ENCODE measurements around the gene FRMD8. TPM values are rescaled to one million over a fixed set of nuclear protein-coding genes. Genes with fewer than 3 reads are reported as not detected.
A peak's percentile ranks its signal among the peaks of the same experiment; 100 is the strongest.

FRMD8 gene
- total and polyA plus RNA-seq, 9 of the 15 experiments (the other 6 are each of a cell fraction or from before 2014, with no cell fraction given): 4.5 to 54.5 (median 15.8) TPM

- TF ChIP-seq CCNT2 (IDR thresholded peaks at IDR 0.05; ENCODE audit: borderline replicate concordance, extremely low read depth, insufficient read length, low read depth, low read length) (peak; percentile 14), CXXC5 (CRISPR knock-in tag; IDR thresholded peaks at IDR 0.05) (peak; percentile 61; the same call in 1 of the 2 replicates), E2F6 (IDR thresholded peaks at IDR 0.05; ENCODE audit: borderline replicate concordance in 1 of 2, extremely low read depth in 1 of 2, insufficient read depth in 1 of 2, insufficient read length in 1 of 2, low read depth in 1 of 2, low read length in 1 of 2, poor library complexity in 1 of 2, severe bottlenecking in 1 of 2) (peak; percentile 69 to 75), ZNF436 (CRISPR knock-in tag; IDR thresholded peaks at IDR 0.05) (no peak), KDM5B (IDR thresholded peaks at IDR 0.05; ENCODE audit: insufficient replicate concordance, low read depth, low read length) (peak; percentile 33), DNMT1 (IDR thresholded peaks at IDR 0.05) (no peak), TAL1 (IDR thresholded peaks at IDR 0.05) (peak; percentile 38; the same call in 1 of the 2 replicates), ARID3B (CRISPR knock-in tag; IDR thresholded peaks at IDR 0.05; ENCODE audit: borderline replicate concordance) (no peak), THAP12 (CRISPR knock-in tag; IDR thresholded peaks at IDR 0.05) (no peak), CREM (IDR thresholded peaks at IDR 0.05; ENCODE audit: low read depth) (peak; percentile 33), SRSF3 (IDR thresholded peaks at IDR 0.05; ENCODE audit: insufficient read depth, low read length) (no peak), ETV1 (tag; conservative IDR thresholded peaks at IDR 0.05; ENCODE audit: low read depth) (peak; percentile 75), KLF10 (CRISPR knock-in tag; IDR thresholded peaks at IDR 0.05) (no peak), SPI1 (IDR thresholded peaks at IDR 0.05; ENCODE audit: borderline replicate concordance, low read depth, low read length) (peak; percentile 100), GABPA (tag; conservative IDR thresholded peaks at IDR 0.05; ENCODE audit: low read depth) (peak; percentile 48), NRF1 (conservative IDR thresholded peaks at IDR 0.05 in 1 of 2, IDR thresholded peaks at IDR 0.05 in 1 of 2) (peak; percentile 89 to 91), ZBTB2 (IDR thresholded peaks at IDR 0.05) (peak; percentile 35; the same call in 1 of the 2 replicates), DLX4 (CRISPR knock-in tag; IDR thresholded peaks at IDR 0.05) (no peak), CBFA2T3 (IDR thresholded peaks at IDR 0.05) (peak; percentile 75)
Measured at GRCh38 chr11:65355013-65355775, 31.2 kb upstream of the FRMD8 start (continued).

Data from K562 (cell line).